A673 (cell line): ENCODE measurements around the gene RTN4RL2. TPM values are rescaled to one million over a fixed set of nuclear protein-coding genes. Genes with fewer than 3 reads are reported as not detected.

ENCODE experiments used
- BruUV-seq: library from RNA; stranded (reverse); fragments of 400-500 nt; replicated peaks from 2 replicates; lab custom pipeline; 2021; lab: Mats Ljungman, UMichigan
- CTCF ChIA-PET: fragments of 300-600 bp; sonication (Branson Sonifier 250); formaldehyde crosslinking; loops from one replicate; lab custom pipeline; 2022; ENCODE audit warnings: antibody characterized with exemption; lab: Charles Lee
- POLR2A ChIA-PET: fragments of 300-600 bp; sonication (Branson Sonifier 250); formaldehyde crosslinking; loops from one replicate; lab custom pipeline; 2022; ENCODE audit warnings: antibody characterized with exemption; ENCODE audit not compliant: low non-redundant PET; lab: Charles Lee
- DNase-seq: peaks from one replicate; pipeline ENCODE4 v3.0.0-alpha.2; 2015; ENCODE audit warnings: low spot score
- H3K27ac ChIP-seq: fragments of 200-600 bp; sonication (generic); 2 replicates; pipeline ENCODE4 v1.5.1; 2016; ENCODE audit warnings: mixed run types, low read depth, mild to moderate bottlenecking, mixed read lengths, antibody characterized with exemption, low read length; ENCODE audit not compliant: poor library complexity, severe bottlenecking
- H3K27me3 ChIP-seq: fragments of 200-600 bp; sonication (generic); replicated peaks from 2 replicates; pipeline ENCODE4 v1.6.1; 2017; ENCODE audit warnings: mixed run types, low read depth, mild to moderate bottlenecking, mixed read lengths, antibody characterized with exemption, low read length; ENCODE audit not compliant: insufficient read depth, poor library complexity
- H3K36me3 ChIP-seq: fragments of 200-600 bp; sonication (generic); 2 replicates; pipeline ENCODE4 v1.6.1; 2016; ENCODE audit warnings: mixed run types, mild to moderate bottlenecking, mixed read lengths, antibody characterized with exemption, low read length; ENCODE audit not compliant: insufficient read depth, poor library complexity, severe bottlenecking
- H3K4me1 ChIP-seq: fragments of 200-600 bp; sonication (generic); 2 replicates; pipeline ENCODE4 v1.6.1; 2017; ENCODE audit warnings: mixed run types, mild to moderate bottlenecking, mixed read lengths, antibody characterized with exemption, low read length; ENCODE audit not compliant: insufficient read depth, poor library complexity, severe bottlenecking
- H3K4me3 ChIP-seq: fragments of 200-600 bp; sonication (generic); 2 replicates; pipeline ENCODE4 v1.5.1; 2016; ENCODE audit warnings: low read depth, mixed run types, mild to moderate bottlenecking, mixed read lengths, low read length; ENCODE audit not compliant: poor library complexity, severe bottlenecking
- H3K9me3 ChIP-seq: fragments of 200-600 bp; sonication (generic); 2 replicates; pipeline ENCODE4 v1.6.1; 2016; ENCODE audit warnings: mixed run types, low read depth, mild to moderate bottlenecking, mixed read lengths, antibody characterized with exemption, low read length; ENCODE audit not compliant: poor library complexity, severe bottlenecking
- EZH2 ChIP-seq: fragments of 200-600 bp; sonication (generic); IDR thresholded peaks from 2 replicates; pipeline ENCODE4 v1.6.1; 2017; ENCODE audit warnings: borderline replicate concordance, low read depth, mild to moderate bottlenecking, mixed read lengths, antibody characterized with exemption, low read length; ENCODE audit not compliant: poor library complexity, severe bottlenecking
- intact Hi-C: fragments of 100-400 bp; cut with micrococcal nuclease; formaldehyde crosslinking; loops from one replicate; pipeline ENCODE4 v1.10.0; 2022; ENCODE audit not compliant: unreplicated experiment
- total RNA-seq: library from RNA; stranded (reverse); gene quantifications from 2 replicates; pipeline ENCODE4 v1.2.3, GENCODE V29; 2021
- TF ChIP-seq, protein P1 (sequence below): fragments of 300-800, 200-600 bp; sonication (generic); conservative IDR thresholded peaks from 2 replicates; pipeline ENCODE4 v1.5.1; 2017; ENCODE audit warnings: low read depth, mild to moderate bottlenecking, antibody characterized with exemption, low read length, moderate library complexity, mixed read lengths

Gene RTN4RL2
- total RNA-seq, 1 experiment from 2014 or later: 5.2 TPM

DNA sequence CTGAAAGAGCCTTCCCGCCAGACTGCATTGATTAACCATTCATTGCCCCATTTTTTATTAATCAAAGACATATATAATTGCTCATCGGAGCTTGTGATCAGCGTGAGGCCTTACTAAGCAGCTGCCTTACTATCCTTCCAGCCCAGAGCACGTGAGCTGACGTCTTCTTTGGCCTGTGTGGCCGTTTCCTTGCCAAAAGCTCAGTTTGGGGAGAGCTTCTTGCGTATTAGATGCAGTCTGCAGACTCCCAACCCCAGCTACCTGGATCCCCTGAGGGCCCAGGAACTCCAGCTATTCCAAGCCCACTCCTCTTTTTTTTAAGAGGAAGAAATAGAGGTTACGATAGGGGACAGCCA lies 32.6 kb upstream of the RTN4RL2 start:
- BruUV-seq: no TSS peak
- no peak overlapping the region for H3K27ac ChIP-seq
- POLR2A ChIA-PET: no interaction called here

DNA sequence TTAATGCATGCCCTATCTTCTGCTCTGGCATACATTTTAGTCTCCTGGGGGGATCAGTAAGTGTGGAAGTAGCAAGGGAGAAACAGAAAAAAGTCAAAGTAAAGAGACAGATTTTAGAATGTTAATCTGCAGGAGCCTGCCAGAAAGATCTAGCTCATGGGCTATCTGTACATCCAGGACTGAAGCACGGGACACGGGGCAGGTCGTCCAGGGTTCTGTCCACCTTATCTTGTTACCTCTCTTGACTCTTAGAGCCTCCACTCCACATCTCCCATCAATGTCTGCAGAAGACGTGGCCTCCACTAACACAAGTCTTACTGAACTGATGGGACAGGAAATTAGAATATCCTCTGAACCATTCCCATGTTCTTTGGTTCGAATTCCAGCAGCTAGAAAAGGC lies 31.7 kb upstream of the RTN4RL2 start:
- TF ChIP-seq, protein P1, sequence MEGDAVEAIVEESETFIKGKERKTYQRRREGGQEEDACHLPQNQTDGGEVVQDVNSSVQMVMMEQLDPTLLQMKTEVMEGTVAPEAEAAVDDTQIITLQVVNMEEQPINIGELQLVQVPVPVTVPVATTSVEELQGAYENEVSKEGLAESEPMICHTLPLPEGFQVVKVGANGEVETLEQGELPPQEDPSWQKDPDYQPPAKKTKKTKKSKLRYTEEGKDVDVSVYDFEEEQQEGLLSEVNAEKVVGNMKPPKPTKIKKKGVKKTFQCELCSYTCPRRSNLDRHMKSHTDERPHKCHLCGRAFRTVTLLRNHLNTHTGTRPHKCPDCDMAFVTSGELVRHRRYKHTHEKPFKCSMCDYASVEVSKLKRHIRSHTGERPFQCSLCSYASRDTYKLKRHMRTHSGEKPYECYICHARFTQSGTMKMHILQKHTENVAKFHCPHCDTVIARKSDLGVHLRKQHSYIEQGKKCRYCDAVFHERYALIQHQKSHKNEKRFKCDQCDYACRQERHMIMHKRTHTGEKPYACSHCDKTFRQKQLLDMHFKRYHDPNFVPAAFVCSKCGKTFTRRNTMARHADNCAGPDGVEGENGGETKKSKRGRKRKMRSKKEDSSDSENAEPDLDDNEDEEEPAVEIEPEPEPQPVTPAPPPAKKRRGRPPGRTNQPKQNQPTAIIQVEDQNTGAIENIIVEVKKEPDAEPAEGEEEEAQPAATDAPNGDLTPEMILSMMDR: no peak
- no peak for TF ChIP-seq EZH2
- Histone ChIP-seq H3K9me3 (no peaks in the 10 kb centered on the region), H3K36me3 (no peaks in the 10 kb centered on the region), H3K27ac (no peak overlapping the region), H3K4me3 (no peak overlapping the region), H3K27me3 (no peaks in the 10 kb centered on the region), H3K4me1 (peaks cover 28% of the 10 kb centered on the region)
- BruUV-seq: no TSS peak
- CTCF ChIA-PET: no interaction called here
- DNase-seq: no peak
- POLR2A ChIA-PET: no interaction called here
- intact Hi-C loops: no loop called here

More for the DNA sequence above, 32.6 kb upstream of the RTN4RL2 start:
- Histone ChIP-seq H3K4me3 (no peak overlapping the region), H3K27me3 (no peaks in the 10 kb centered on the region), H3K9me3 (no peaks in the 10 kb centered on the region), H3K4me1 (peaks cover 28% of the 10 kb centered on the region), H3K36me3 (no peaks in the 10 kb centered on the region)
- DNase-seq: no peak
- intact Hi-C loops: no loop called here
- CTCF ChIA-PET: interaction anchor here (0.6 kb wide), 1 partner anchor 110 kb away, joined by 4 read pairs; no protein-coding TSS in a partner anchor
- TF ChIP-seq, protein P1: no peak
- no peak for TF ChIP-seq EZH2

DNA sequence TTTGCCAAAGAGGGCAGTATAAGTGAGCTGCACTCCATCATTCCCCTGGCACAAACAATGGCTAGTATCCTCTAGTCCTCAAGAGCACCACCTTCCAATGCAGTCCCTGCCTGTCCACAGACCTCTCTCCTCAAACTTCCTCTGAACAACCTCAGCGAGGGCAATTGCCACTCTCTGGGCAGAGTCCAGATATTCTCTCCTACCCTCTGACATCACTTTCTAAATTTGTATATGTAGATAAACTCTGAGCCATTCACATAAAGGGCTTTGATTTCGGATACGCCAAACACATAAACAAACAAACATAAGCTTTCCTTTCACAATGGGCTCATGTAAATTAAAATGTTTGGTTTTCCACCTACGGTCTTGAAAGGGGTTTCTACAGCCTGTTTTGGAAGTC lies 30.4 kb upstream of the RTN4RL2 start:
- intact Hi-C loops: no loop called here
- H3K36me3 ChIP-seq: no peaks in the 10 kb centered on the region
- ChIA-PET POLR2A (no interaction called here), CTCF (no interaction called here)
- no peaks in the 10 kb centered on the region for H3K9me3 ChIP-seq
- H3K27me3 ChIP-seq: no peaks in the 10 kb centered on the region
- H3K27ac ChIP-seq: no peak overlapping the region
- no TSS peak for BruUV-seq
- H3K4me1 ChIP-seq: peaks cover 15% of the 10 kb centered on the region
- no peak overlapping the region for H3K4me3 ChIP-seq
- no peak for DNase-seq
- TF ChIP-seq, protein P1: no peak
- TF ChIP-seq EZH2: no peak
